Endothelial cell of umbilical vein (primary cell): ENCODE data around the gene ZNF567. TPM values are rescaled to one million over a fixed set of nuclear protein-coding genes. Genes with fewer than 3 reads are reported as not detected.

Experiments
- BruUV-seq: library from RNA; stranded (reverse); fragments of 400-500 nt; replicated peaks from 2 replicates; lab custom pipeline; 2021; lab: Mats Ljungman, UMichigan
- CTCF ChIA-PET: fragments of 300-600, 350-600 bp; sonication (Branson Sonifier 250); formaldehyde crosslinking; loops from one replicate; lab custom pipeline; 2021; ENCODE audit warnings: antibody characterized with exemption, inconsistent platforms; lab: Charles Lee
- POLR2A ChIA-PET: fragments of 300-600, 350-600 bp; sonication (Branson Sonifier 250); formaldehyde crosslinking; loops from one replicate; lab custom pipeline; 2021; ENCODE audit warnings: antibody characterized with exemption, inconsistent platforms; lab: Charles Lee
- DNase-seq: peaks from one replicate; pipeline ENCODE4 v3.0.0-alpha.2; 2011; ENCODE audit warnings: low read depth, low spot score
- FAIRE-seq: peaks from 2 replicates; lab custom pipeline; 2011; peaks lifted over from hg19 to GRCh38; lab: Jason Lieb, UNC
- H2AFZ ChIP-seq: 2 replicates; pipeline ENCODE4 v1.6.0; 2012; ENCODE audit warnings: low read depth, low read length, control low read depth, inconsistent platforms
- H3K27ac ChIP-seq: 2 replicates; pipeline ENCODE4 v1.5.1; 2011; ENCODE audit warnings: low read depth, mild to moderate bottlenecking, control low read depth, low read length, moderate library complexity; ENCODE audit not compliant: insufficient read depth
- H3K27me3 ChIP-seq, 2 experiments: 2 replicates each; pipeline versions ENCODE4 v1.6.0 to v1.6.1; 2011; ENCODE audit warnings: low read length in 2 of 2, mixed read lengths in 1 of 2; ENCODE audit not compliant: control insufficient read depth in 2 of 2, insufficient read depth in 2 of 2
- H3K36me3 ChIP-seq, 2 experiments: 2 replicates in 1 of 2; 3 replicates in 1 of 2; pipeline ENCODE4 v1.5.1; 2011; ENCODE audit warnings: low read length in 2 of 2, mild to moderate bottlenecking in 1 of 2, moderate library complexity in 1 of 2; ENCODE audit not compliant: control insufficient read depth in 2 of 2, insufficient read depth in 2 of 2; ENCODE audit errors: extremely low read depth in 1 of 2
- H3K4me1 ChIP-seq: 3 replicates; pipeline ENCODE4 v1.5.1; 2011; ENCODE audit warnings: mild to moderate bottlenecking, low read length; ENCODE audit not compliant: control insufficient read depth, insufficient read depth; ENCODE audit errors: extremely low read depth
- H3K4me2 ChIP-seq: 2 replicates; pipeline ENCODE4 v1.6.1; 2011; ENCODE audit warnings: low read length, control low read depth, mixed read lengths; ENCODE audit not compliant: insufficient read depth
- H3K4me3 ChIP-seq, 3 experiments: fragments of 200-600 bp in 1 of 3; sonication (generic), shearing (Covaris generic) in 1 of 3; replicated peaks in 1 of 3; 2 replicates each; pipeline ENCODE4 v1.5.1; 2011 to 2016; ENCODE audit warnings: control low read depth in 3 of 3, low read length in 3 of 3, mild to moderate bottlenecking in 2 of 3, inconsistent platforms in 1 of 3, low read depth in 1 of 3, moderate library complexity in 1 of 3; ENCODE audit not compliant: insufficient read depth in 1 of 3
- H3K79me2 ChIP-seq: 2 replicates; pipeline ENCODE4 v1.6.0; 2012; ENCODE audit warnings: low read length, inconsistent platforms; ENCODE audit not compliant: control insufficient read depth, insufficient read depth
- H3K9ac ChIP-seq: replicated peaks from 2 replicates; pipeline ENCODE3; 2011; ENCODE audit warnings: low read length, control low read depth; ENCODE audit not compliant: insufficient read depth; ENCODE audit errors: extremely low read depth
- H3K9me1 ChIP-seq: replicated peaks from 3 replicates; pipeline ENCODE4 v1.6.0; 2011; ENCODE audit warnings: mild to moderate bottlenecking, low read length; ENCODE audit not compliant: control insufficient read depth, insufficient read depth; ENCODE audit errors: extremely low read depth
- H3K9me3 ChIP-seq: replicated peaks from 2 replicates; pipeline ENCODE4 v1.5.1; 2012; ENCODE audit warnings: low read length, inconsistent platforms; ENCODE audit not compliant: control insufficient read depth, insufficient read depth
- H4K20me1 ChIP-seq: replicated peaks from 2 replicates; pipeline ENCODE3; 2011; ENCODE audit warnings: mild to moderate bottlenecking, low read length; ENCODE audit not compliant: control insufficient read depth, insufficient read depth; ENCODE audit errors: extremely low read depth
- CTCF ChIP-seq, 2 donors: IDR thresholded peaks; 1 replicate in 1 of 2; 2 replicates in 1 of 2; pipeline ENCODE4 v1.5.1; 2011; ENCODE audit warnings: low read length in 2 of 2, mild to moderate bottlenecking in 2 of 2, moderate library complexity in 2 of 2, control low read depth in 1 of 2, inconsistent platforms in 1 of 2, low read depth in 1 of 2; ENCODE audit not compliant: insufficient read depth in 1 of 2; ENCODE audit errors: extremely low read depth in 1 of 2
- EZH2 ChIP-seq: IDR thresholded peaks from 2 replicates; pipeline ENCODE4 v1.6.1; 2012; ENCODE audit warnings: borderline replicate concordance, low read depth, mild to moderate bottlenecking, moderate library complexity, low read length, inconsistent platforms; ENCODE audit not compliant: severe bottlenecking
- FOS ChIP-seq: IDR thresholded peaks from 2 replicates; pipeline ENCODE4 v1.6.1; 2011; ENCODE audit warnings: mild to moderate bottlenecking, low read length, moderate library complexity, borderline replicate concordance; ENCODE audit not compliant: insufficient read depth
- GATA2 ChIP-seq: IDR thresholded peaks from 2 replicates; pipeline ENCODE4 v1.7.0; 2011; ENCODE audit warnings: low read depth, mild to moderate bottlenecking, moderate library complexity, mixed read lengths, low read length; ENCODE audit not compliant: insufficient read length, insufficient read depth
- JUN ChIP-seq: IDR thresholded peaks from 2 replicates; pipeline ENCODE4 v1.6.1; 2011; ENCODE audit warnings: borderline replicate concordance, low read depth; ENCODE audit not compliant: insufficient read length, insufficient read depth
- MYC ChIP-seq: IDR thresholded peaks from one replicate; pipeline ENCODE4 v1.6.1; 2011; ENCODE audit warnings: mild to moderate bottlenecking, low read depth, low read length
- POLR2A ChIP-seq: IDR thresholded peaks from 2 replicates; pipeline ENCODE4 v1.6.1; 2012; ENCODE audit warnings: low read depth, mild to moderate bottlenecking, control low read depth, low read length
- POLR2AphosphoS5 ChIP-seq: IDR thresholded peaks from 2 replicates; pipeline ENCODE4 v1.6.1; 2012; ENCODE audit warnings: low read depth, mild to moderate bottlenecking, control low read depth, low read length, moderate library complexity; ENCODE audit not compliant: insufficient read depth
- dilution Hi-C: fragments of 300-500 bp; cut with MboI; formaldehyde crosslinking; loops from one replicate; pipeline ENCODE4 v1.15.0; 2019; ENCODE audit warnings: low sequenced_read_pairs; ENCODE audit not compliant: extremely low pct_ligation_motif_present
- intact Hi-C: fragments of 100-400 bp; cut with micrococcal nuclease; formaldehyde crosslinking; loops from one replicate; pipeline ENCODE4 v1.10.0; 2022
- polyA plus RNA-seq, 4 experiments: library from polyadenylated mRNA; depleted of rRNA in 3 of 4; stranded (reverse) in 3 of 4; unstranded in 1 of 4; fragments of >200 nt; gene quantifications; 2 replicates each; pipeline versions ENCODE4 v1.2.1 to v1.2.3, GENCODE V29; 2011 to 2012; ENCODE audit warnings: missing spikeins in 1 of 4
- total RNA-seq: library from RNA; stranded (reverse); gene quantifications from 2 replicates; pipeline ENCODE4 v1.2.3, GENCODE V29; 2021
- TF ChIP-seq, protein P1 (sequence below): IDR thresholded peaks from 2 replicates; pipeline ENCODE4 v1.6.1; 2011; ENCODE audit not compliant: insufficient read depth, insufficient read length

ZNF567 gene
- total and polyA plus RNA-seq, 2 donors (not counting 3 experiments of a cell fraction or from before 2014, with no cell fraction given): 3.4 to 4.4 TPM

GRCh38 chr19:36679455-36679854 lies 8.0 kb upstream of the ZNF567 start:
- H4K20me1 ChIP-seq: no peaks in the 10 kb centered on the region
- H3K4me1 ChIP-seq: no peaks in the 10 kb centered on the region
- no peak overlapping the region for H2AFZ ChIP-seq
- no peak overlapping the region for H3K4me2 ChIP-seq
- no peak overlapping the region for H3K4me3 ChIP-seq
- H3K9me3 ChIP-seq: no peaks in the 10 kb centered on the region
- no peaks in the 10 kb centered on the region for H3K79me2 ChIP-seq
- dilution Hi-C loops: no loop called here
- no peak for FAIRE-seq
- no peak overlapping the region for H3K27ac ChIP-seq
- no peak for DNase-seq
- H3K9ac ChIP-seq: no peak overlapping the region
- intact Hi-C loops: no loop called here
- H3K9me1 ChIP-seq: no peaks in the 10 kb centered on the region
- POLR2A ChIA-PET: no interaction called here
- CTCF ChIA-PET: no interaction called here
- H3K27me3 ChIP-seq: no peaks in the 10 kb centered on the region
- BruUV-seq: no TSS peak
- no peaks in the 10 kb centered on the region for H3K36me3 ChIP-seq
- TF ChIP-seq CTCF (IDR thresholded peaks at IDR 0.05; ENCODE audit: extremely low read depth in 1 of 2, insufficient read depth in 1 of 2, low read depth in 1 of 2, low read length in 2 of 2): no peak
- TF ChIP-seq, protein P1, sequence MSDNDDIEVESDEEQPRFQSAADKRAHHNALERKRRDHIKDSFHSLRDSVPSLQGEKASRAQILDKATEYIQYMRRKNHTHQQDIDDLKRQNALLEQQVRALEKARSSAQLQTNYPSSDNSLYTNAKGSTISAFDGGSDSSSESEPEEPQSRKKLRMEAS: no peak
- no peak for TF ChIP-seq POLR2A
- no peak for TF ChIP-seq EZH2

GRCh38 chr19:36685835-36686234 lies 1.6 kb upstream of the ZNF567 start:
- FAIRE-seq: no peak
- H3K9me1 ChIP-seq: no peaks in the 10 kb centered on the region
- ChIA-PET POLR2A (no interaction called here), CTCF (no interaction called here)
- TF ChIP-seq EZH2 (no peak), POLR2A (no peak), MYC (no peak), GATA2 (no peak), POLR2AphosphoS5 (no peak), FOS (no peak), CTCF (IDR thresholded peaks at IDR 0.05; ENCODE audit: extremely low read depth in 1 of 2, insufficient read depth in 1 of 2, low read depth in 1 of 2, low read length in 2 of 2) (no peak), JUN (no peak)
- TF ChIP-seq, protein P1: no peak
- no peak for DNase-seq
- no peak overlapping the region for H2AFZ ChIP-seq
- H3K4me3 ChIP-seq: no peak overlapping the region
- peaks cover 13% of the 10 kb centered on the region for H3K4me1 ChIP-seq
- H3K27me3 ChIP-seq: no peaks in the 10 kb centered on the region
- dilution Hi-C loops (no loop called here), intact Hi-C loops (no loop called here)
- peaks cover 2 to 4% of the 10 kb centered on the region in 2 experiments for H3K36me3 ChIP-seq
- BruUV-seq: no TSS peak
- no peak overlapping the region for H3K4me2 ChIP-seq
- H3K9ac ChIP-seq: no peak overlapping the region
- no peak overlapping the region for H3K27ac ChIP-seq
- H4K20me1 ChIP-seq: no peaks in the 10 kb centered on the region
- peaks cover 9% of the 10 kb centered on the region for H3K79me2 ChIP-seq
- no peaks in the 10 kb centered on the region for H3K9me3 ChIP-seq
